Measurements from ENCODE around the gene LETM1.

The LETM1 gene

DNA sequence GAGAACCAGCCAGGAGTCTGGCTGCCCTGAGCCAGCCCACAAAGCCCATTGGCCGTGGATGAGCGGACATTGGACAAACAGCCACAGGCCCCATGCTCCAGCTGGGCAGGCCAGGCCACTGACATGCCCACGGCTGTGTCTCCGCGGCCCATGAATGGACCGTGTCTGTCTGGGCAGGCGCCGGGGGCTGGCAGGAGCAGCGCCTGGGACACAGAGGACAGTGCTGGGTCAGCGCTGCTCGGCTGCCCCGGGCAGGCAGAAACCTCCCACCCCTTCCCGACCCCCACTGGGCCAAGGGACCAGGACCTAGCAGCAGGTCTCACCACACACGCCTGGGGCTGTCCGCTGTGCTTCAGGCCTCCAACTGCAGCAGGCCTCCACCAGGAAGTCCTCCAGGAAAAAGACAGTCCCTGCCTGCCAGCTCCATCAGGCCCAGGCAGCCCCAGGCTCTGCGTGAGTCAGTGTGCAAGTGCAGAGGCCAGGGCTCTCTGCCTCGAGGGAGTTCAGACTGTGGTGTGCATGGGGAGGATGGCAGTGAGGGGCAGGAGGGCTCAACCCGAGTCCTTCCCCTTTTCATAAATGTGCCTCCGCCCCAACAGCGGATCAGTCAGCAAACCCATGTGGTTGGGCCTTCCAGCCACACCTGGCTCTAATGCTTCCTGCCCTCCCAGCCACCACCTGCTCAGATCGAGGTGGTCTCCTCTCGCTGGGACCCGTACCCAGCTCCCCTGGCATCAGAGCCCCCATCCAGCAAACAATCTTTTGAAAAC is 80.0 kb downstream of the LETM1 start:
- peak; percentile 55 for DNase-seq

DNA sequence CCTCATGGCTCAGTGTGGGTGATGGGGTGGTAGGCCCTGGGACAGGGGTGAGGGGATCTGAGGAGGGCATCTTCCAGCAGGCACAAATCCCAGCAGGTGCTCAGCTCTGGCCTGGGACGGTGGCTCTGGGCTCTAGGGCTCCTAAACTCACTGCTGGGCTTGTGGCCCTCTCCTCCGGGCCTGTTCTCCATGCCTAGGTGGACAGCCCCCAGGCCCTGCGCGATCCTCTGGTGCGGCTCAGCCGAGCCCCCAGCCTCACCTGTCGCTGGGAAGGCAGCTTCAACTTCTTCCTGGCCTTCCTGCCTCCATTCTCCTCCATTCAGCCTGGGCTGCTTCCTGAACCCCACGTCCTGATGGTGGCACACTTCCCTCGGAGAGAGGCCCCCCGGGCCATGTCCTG is 82.2 kb downstream of the LETM1 start:
- DNase-seq: no peak

DNA sequence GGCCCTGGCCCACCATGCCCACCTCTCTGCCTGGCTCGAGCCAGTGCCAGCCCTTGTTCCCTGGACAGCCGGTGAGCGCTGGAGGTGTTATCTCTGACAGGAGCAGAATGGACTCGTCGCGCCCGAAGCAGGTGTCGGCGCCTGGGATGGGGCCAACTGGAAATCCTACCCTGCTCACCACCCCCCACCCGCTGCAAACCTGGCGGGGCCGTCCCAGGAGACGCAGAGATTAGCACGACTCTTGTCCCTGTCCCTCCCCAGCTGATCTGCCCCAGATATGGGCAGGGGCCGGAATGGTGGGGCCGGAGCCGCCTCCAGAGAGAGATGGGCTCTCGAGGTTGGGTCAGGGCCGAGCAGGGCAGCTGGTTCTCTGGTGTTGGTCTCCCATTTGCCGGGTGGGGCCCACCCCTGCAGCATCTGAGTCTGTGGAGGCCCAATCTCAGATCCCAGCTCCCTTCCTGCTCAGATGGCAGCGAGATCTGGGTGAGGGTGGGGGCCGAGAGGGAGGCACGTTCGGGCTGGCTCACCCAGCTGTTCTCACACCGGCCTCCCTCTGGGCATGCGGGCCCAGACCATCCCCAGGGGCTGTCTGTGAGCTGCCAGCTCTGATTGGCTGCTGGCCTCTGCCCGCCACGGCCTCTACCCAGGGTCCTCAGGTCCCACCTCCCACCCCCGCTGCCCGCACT is 83.0 kb downstream of the LETM1 start:
- DNase-seq: no peak

DNA sequence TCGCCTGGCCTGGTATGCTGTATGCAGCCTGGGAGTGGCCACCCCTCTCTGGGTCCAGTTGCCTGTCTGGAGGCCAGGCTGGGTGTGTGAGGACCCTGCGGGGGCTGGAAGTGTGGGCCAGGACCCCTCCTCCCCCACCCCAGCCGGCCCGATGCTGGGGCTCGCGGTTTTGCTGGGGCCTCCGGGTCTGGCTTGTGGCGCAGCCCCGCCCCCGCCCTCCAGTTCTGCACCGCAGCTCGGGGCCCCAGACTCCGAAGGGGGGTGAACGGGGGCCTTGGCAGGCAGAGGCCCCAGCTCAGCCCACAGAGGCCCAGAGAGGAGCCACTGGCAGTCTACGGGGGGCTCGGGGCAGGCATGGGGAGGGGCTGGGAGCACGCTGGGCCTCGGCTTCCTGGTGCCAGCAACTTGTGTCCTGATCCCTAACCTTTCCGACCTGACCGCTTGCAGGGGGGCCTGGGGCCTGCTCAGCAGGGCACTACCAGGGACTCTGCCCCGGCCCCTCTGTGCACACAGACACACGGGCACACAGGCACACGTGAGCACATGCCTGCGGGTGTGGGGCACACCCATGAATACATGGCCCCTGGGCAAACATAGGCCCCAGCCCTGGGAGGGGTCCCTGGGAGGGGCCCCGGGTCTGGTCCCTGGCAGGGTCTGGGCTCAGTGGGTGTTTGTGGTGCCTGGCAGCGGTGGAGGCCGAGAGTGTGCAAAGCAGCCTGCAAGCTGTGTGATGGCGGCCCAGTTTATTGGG is 84.2 kb downstream of the LETM1 start:
- DNase-seq: no peak

DNA sequence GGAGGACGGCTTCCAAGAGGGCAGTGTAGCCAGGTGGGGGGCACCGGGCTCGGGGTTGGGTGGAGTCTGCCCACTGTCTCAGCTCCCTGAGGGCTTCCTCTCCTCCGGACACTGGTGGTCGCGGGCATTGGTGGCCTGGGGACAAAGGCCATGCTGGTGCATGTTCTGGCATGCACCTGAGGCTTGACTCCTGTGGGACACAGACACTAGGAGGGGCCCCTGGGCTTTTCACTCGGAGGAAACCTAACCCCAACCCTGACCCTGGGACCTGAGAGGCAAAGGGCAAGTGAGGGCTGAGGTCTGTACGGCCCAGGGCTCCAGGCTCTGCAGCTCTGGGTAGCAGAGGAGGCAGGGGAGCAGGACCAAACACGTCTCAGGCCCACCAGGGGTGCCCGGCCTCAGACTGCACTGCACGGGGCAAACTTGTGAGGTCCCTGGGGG is 85.1 kb downstream of the LETM1 start:
- no peak for DNase-seq

DNA sequence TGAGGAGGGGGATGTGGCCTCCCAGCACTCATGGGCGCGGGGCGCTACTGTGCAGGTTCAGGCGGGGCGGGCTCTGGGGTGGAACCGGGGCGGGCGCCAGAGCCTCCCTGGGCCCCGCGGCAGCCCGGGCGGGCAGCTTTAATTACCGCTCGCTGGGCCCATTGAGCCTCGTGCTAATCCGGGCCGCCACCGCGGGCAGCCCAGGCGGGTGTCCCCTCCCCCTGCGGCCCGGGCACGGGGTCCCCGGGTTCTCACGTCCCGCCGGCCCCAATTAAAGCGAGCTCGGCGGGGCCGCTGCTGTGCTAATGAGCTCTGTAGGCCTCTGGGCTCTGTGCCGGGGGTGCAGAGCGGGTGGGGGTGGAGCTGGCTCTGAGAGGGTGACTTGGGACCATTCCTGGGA is 85.7 kb downstream of the LETM1 start:
- no peak for DNase-seq

DNA sequence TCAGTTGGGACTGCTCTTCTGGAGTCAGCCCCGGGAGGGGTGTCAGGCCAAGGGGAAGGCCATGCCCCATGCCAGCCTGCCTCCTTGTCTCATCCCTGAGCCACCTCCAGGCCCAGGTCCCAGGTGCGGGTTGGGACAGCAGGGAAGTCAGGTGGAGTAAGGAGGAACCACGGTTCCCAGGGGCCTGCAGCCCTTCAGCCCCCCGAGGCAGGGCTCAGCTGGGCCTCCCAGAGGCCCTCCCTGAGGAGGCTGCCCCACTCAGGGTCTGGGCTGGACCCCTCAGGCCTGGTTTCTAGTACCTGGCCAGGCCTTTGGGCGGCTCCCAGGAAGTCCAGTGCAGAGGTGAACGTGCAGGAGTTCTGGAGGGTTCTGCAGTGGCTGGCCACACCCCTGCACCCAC is 86.3 kb downstream of the LETM1 start:
- DNase-seq: no peak

DNA sequence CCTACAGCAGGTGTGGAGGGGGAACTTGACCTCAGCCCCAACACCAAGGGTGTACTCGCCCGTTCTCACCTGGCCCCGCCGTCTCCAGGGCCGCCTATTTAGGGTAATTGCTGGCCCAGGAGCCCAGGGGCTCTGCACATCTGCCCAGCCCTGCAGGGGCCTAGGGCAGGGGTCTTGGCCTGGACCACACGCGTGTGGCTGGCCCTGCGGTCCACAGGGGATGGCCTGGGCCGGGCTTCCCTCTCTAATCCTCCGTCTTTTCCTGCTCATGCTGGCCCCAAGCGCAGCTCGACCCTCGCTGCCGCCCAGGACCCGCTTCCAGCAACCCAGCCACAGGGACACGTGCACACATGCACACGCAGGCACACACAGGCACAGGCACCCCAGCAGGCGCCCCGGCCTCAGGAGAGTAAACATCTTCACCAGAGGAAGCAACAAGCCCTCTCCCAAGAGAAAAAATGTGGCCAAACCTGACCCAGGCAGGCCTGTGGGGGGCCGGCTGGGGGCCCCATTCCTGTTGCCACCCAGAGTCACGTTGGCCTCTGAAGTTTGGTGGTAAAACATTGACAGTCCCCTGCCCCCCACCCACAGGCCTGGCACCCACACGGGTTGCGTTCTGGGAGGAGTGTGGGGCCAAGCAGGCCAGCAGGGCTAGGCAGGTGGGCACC is 87.5 kb downstream of the LETM1 start:
- no peak for DNase-seq

DNA sequence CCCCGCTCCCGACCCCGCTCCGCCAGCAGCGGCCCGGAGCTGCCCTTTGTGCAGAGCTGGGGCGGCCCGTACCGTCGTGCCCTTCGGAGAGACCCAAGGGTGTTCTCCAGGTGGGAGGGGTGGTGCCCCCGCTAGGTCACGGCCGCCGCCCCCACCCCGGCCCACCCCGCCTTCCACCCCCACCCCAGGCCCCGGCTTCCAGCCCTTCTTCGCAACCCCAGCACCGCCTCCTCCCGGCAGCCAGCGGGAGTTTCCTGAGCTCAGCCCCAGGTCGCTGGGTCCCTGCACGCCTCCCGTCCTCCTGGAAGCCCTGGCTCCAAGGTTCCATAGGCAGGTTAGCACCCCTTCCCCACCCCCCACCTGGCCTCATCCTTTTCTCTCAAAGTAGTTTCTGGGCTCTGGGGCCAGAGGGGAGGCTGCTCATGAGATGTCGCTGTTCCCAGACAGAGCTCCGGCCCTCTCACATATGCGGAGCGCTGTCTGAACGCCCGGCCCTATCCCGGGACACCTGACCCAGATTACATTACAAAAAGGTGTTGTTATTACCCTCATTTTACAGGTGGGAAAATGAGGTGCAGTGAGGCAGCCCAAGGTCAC is 88.1 kb downstream of the LETM1 start:
- DNase-seq: peak; percentile 27

DNA sequence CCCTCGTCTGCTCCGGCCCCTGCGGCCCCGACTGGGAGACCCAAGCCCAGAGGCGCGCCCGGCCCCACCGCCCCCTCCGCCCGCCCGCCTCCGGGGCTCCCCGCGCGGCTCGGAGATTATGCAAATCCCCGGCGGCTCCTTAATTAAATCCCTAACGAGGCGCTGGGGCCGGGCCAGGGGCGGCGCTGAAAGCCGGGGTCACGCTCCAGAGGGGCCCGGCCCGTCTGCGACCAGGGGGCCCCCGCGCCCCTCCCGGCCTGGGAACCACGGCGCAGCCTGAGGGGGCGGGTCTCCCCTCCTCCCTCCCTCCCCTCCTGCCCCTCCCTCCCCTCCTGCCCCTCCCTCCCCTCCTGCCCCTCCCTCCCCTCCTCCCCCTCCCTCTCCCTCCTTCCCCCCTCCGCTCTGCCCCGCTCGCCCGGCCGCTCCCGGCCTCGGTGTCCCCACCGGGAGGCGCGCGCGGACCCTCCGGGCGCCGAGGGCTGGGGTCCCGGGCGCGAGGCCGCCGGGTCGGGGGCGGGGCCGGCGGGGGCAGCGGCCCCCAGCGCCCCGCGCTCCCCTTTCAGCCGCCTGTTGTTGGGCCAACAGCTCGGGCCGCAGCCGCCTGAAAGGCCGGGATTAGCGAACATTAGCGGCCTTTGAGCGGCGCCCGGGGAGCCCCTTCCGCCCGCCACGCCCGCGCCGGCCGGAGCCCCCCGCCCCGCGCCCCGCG is 88.7 kb downstream of the LETM1 start:
- no peak for DNase-seq

DNA sequence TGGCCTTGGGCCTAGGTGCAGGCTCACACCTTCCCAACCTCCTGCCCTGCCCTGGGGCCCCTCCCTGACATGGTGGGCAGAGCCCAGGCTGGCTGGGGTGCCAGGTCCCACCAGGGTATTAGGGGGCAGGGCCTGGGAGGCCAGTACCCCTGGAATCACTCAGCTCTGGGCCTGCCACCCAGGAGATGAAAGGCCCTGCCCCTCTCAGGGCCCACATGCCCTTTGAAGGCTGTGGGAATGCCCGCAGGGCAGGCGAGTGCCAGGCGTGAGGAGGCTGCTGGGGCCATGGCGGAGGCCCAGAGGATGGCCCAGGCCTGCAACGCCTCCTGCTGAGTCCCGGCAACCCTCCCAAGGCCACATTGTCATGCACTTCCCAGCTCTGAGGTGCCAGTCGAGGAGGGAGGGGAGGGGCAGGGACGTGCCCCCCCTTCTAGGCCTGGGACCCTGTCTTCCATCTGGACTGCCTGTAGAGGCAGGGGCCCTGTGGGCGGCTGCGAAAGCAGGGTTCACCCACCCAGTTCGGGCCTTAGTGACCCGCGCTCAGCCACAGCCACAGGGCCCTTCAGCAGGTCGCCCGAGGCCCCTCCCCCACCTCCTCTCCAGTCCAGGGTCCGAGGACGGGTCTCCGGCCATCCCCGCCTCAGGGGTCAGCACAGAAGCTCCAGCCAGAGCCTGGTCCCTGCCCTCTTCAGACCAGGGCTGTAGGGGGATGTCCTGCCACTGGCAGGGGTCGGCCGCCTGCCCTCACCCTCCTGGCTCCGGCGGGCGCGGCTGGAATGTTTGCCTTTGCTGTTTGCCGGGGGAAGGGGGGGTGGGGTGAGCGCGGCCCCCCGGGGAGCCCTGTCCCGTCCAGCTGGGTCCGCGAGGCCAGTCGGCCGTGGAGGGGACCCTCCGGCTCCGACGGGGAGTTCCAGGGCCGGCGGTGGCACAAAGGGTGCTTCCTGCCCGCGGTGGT is 89.6 kb downstream of the LETM1 start:
- no peak for DNase-seq

DNA sequence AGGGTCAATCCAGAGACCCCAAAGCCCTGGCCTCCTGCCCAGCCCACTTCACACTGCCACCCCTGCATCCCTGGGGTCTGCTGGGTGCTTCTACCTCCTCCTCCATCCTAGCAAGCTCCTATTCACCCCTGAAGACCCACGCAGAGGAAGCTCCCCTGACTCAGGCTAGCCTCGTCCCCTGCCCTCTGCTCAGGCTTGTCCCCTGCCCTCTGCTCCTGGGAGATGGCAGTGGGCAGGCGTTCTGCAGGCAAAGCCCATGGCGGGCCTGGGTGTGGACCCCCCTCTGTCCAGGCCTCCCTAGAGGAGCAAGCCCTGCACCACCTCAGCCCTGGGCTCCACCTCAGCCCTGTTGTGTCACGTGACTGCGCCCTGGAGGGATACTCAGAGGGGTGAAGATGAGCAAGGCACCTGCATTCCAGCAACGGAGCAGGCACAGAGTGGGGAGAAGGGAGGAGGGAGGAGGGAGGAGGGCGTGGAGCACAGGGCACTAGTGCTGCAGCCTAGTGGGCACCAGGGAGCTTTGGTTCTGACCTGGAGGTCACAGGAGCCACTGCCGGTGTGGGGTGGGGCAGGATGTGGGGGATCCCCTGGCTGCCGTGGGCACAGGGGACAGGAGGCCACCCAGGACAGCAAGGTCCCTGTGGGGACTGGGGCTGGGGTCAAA is 90.4 kb downstream of the LETM1 start:
- no peak for DNase-seq

DNA sequence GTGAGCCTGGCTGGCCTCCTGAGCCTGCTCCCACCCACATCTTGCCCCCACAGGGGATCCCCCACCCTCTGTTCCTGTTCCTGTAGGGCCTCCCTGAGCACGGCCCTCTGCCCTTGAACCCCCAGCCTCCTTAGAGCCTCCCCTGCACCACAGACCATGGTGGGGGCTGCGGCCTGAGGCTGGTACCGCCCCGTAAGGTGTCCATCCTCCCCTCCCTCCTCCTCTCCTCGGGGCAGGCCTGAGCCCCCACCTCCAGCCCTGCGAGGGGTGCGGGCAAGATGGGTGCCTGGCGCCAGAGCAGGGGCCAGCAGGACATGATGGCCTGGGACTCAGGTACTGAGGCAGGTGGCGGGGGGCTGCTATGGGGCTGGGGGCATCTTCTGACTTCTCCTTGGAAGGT is 91.3 kb downstream of the LETM1 start:
- no peak for DNase-seq

DNA sequence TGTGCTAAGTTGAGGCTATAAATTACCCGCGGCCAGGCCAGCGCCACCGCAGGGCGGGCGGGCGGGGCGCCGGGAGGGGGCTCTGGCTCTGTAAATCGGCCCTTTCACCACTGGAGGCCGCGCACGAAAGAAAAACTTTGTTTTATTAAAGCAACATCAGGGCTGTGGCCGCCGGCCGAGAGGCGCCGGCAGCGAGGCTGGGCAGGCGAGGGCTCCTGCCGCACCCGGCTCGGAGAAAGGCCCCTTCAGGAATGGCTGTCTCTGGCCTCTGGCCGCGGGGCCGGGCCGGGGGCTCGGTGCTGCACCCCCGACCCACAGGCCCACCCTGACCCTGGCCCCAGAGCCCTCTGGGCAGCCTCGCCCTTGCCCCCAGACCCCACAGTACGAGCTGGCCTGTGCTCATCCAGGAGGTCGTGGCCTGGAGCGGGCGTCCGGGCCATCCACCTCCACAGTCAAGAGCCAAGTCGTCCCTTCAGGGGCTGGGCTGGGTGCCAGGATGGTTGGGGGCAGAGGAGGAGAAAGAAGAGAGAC is 92.3 kb downstream of the LETM1 start:
- DNase-seq: peak; percentile 51

DNA sequence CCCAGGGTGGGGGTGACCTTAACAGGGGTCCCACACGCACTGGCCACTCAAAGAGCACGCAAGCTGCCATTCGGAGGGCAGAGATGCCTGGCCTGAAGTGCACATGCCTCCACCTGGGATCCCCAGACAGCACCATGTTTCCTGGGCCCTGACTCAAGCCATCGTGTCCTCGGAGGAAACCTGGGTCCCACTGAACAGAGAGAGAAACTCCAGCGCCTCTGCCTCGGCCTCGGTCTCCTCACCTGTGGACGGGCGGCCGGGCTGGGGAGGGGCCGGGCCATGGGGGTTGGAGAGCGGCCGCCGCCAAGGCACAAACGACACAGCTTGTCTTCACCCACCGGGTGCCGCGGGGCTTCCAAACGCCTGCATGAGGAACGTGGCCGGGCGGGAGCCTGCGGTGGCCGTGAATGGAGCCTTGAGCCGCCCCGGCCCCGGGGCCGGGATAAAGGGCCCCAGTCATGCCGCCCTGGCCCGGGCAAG is 92.8 kb downstream of the LETM1 start:
- DNase-seq: no peak

DNA sequence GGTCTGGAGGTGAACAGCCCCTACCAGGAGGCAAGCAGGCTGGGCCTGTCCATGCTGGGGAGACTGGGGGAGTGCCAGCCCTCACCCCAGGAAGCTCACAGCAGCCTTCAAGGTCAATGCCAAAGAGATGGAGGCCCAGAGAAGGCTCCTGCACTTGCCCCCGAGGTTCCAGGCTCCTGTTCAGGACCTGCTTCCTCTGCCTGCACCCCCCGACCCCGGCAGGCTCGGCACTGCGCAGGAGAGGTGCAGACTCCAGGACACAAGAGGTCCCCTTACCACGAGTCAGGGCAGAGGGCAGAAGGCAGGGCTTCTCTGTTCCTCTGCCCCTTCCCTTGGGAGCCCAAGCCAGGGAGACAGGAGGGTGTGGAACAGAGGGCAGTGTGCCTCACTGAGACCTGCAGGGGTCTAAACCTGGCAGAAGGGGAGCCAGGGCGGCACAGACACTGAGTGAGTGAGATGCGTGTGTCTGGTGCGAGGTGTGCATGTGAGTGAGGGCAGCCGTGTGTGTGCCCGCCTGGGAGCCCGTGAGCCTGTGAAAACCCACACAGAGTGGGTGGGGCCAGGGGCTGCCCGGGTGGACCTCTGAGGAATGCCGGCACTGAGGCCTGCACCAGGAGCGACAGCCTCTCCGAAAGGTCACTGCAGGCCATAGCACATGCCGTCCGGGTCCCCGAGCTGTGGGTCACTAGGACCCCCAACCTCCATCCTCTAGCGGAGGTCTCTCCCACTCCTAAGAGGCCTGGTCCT is 93.5 kb downstream of the LETM1 start:
- DNase-seq: no peak

Data from EL (cell line).